Measurements from ENCODE around the gene GDF10.

The GDF10 gene

DNA sequence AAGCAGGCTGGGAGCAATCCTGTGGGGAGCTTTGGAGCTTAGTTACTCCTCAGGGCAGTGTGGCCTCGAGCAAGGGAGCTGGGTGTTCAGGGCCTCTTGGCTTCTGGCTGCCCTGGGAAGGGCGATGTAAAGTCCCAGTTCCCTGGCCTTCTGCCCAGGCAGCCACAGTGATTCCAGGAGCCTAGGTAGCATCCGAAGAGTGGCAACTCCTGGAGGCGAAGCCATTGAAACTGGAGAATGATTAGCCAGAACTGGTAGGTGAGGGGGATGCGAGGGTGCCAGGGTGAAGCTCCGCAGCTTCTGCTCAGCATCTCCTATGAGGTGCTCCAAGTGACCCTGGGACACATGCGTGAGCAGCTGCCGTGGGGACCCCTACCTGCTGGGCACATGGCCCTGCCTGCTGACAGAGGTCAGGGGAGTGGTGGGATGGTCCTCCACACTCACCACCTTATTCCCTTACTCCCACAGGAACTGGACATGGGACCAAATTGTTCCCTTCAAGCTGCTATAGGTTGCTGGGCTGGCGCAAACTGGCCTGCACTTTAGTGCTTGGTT lies 14.5 kb downstream of the GDF10 start:
- DNase-seq (ENCODE audit: low spot score), result no peak

- DNase-seq (ENCODE audit: low spot score), result no peak
These were observed 15.4 kb downstream of the GDF10 start for GRCh38 chr10:47315421-47315820.

- DNase-seq (ENCODE audit: low spot score), result no peak
These were observed 16.1 kb downstream of the GDF10 start for GRCh38 chr10:47316131-47316530.

GRCh38 chr10:47317251-47317650 lies 17.3 kb downstream of the GDF10 start:
- no peak for DNase-seq (ENCODE audit: low spot score)

- DNase-seq (ENCODE audit: low spot score), result no peak
These were observed 18.7 kb downstream of the GDF10 start for GRCh38 chr10:47318706-47319105.

- DNase-seq (ENCODE audit: low spot score), result no peak
These were observed 19.8 kb downstream of the GDF10 start for GRCh38 chr10:47319784-47320183.

DNA sequence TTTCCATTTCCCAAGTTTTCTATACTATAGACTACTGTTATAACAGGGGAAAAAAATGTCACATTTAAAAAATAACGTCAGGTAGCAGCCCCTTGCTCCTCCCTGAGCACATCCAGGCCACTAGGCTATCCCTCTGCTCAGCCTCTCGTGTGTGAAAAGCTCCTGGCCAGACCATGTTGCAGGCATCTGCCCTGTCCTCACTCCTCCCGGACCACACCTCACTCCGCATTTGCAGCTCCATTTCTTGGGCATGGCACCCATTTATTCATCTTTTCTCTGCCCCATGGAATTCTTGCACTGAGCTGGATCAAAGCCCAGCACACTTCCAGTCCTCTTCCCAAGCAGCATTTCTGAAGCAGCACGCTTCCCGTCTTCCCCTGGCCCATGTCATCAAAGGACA lies 20.8 kb downstream of the GDF10 start:
- DNase-seq (ENCODE audit: low spot score), result no peak

DNA sequence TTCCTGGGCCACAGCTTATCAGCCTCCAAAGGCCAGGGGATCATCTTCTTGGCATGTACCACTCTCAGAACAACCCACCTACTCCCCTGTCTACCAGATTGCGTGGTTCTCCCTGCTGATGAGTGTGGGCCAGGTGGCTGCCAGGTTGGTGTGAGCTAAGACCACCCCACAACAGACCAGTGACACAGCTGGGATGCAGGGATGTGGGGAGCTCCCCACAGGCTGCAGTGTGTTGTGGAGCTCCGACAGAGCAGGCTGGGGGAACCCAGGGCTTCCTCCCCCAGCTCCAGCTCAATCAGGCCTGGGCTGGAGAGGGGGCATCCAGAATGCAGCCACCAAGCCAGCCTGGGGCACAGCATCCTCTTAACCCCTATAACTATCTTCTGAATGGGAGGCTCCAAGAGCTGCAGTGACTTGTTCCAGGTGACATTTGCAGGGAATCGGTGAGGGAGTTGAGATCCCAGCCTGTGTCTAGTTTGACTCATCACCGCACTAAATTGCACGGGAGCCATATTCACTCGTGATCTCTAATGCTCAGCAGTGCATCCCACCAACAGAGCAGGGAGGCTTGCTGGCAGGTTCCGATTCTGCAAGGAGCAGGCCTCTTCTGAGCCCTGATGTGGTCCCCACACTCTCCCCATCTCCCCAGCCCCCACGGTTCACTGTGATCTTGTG lies 21.7 kb downstream of the GDF10 start:
- DNase-seq (ENCODE audit: low spot score), result no peak

DNA sequence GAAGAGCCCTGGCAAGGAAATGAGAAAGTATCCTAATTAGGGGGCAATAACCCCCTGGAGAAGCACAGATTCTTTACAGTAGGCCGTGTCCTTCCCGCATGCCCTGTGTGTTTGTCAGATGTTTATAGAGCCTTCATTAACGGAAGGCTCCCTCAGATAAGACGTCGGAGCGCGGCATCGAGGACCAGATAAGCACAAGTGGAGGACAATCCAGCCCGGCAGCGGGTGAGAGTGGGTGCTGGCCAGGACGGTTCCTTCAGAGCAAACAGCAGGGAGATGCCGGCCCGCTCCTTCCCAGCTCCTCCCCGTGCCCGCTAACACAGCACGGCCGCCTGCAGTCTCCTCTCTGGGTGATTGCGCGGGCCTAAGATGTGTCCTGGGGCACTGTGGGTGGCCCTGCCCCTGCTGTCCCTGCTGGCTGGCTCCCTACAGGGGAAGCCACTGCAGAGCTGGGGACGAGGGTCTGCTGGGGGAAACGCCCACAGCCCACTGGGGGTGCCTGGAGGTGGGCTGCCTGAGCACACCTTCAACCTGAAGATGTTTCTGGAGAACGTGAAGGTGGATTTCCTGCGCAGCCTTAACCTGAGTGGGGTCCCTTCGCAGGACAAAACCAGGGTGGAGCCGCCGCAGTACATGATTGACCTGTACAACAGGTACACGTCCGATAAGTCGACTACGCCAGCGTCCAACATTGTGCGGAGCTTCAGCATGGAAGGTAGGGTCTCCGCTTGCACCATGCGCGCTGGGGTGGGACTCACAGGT lies 22.5 kb downstream of the GDF10 start, which contains the start of gene GDF2:
GDF2 (plus strand) TSS at position 155 of the 762 bp plus-strand sequence; CDS start at position 370, 215 bp downstream.
- DNase-seq (ENCODE audit: low spot score), result no peak

DNA sequence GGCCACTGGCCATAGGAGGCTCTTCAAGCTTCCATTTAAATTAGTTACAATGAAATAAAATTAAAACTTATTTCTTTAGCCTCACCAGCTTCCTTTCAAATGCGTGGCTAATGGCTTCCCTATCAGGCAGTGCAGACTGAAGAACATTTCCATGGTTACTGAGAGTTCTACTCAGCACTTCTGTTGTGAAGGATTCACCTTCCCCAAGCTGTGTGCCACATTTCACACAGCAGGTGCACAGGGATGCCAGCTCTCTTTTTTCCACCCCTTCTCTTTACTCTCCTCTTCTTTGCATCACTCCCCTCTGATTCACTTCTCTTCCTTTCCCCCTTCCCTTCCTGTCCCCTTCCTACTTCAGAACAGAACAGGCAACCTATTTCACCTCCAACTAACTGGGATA lies 23.1 kb downstream of the GDF10 start:
- DNase-seq (ENCODE audit: low spot score), result no peak

- no peak for DNase-seq (ENCODE audit: low spot score)
These were observed 23.8 kb downstream of the GDF10 start for GRCh38 chr10:47323636-47324296.

GRCh38 chr10:47325303-47326291 lies 25.6 kb downstream of the GDF10 start:
- no peak for DNase-seq (ENCODE audit: low spot score)

GRCh38 chr10:47326306-47326926 lies 26.4 kb downstream of the GDF10 start:
- no peak for DNase-seq (ENCODE audit: low spot score)

- no peak for DNase-seq (ENCODE audit: low spot score)
These were observed 26.9 kb downstream of the GDF10 start for GRCh38 chr10:47326927-47327330.

DNA sequence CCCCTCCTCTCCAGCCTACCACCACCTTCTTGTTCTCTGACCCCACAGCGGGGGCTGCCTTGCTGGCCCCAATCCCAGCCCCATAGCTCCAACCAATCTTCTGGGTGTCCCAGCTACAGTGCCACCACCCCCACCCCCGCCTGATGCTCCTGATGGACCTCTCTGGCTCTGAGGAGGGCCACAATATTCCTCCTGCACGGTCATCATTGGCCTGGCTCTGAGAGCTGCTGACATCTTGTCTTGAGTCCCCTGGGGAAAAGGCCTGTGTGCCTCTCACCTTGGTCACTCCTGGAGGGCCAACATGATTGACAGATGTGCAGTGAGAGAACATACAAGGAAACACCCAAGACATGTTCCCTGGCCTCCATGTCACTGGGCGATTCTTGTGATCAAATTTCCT lies 29.9 kb downstream of the GDF10 start:
- no peak for DNase-seq (ENCODE audit: low spot score)

GRCh38 chr10:47330366-47330765 lies 30.4 kb downstream of the GDF10 start:
- no peak for DNase-seq (ENCODE audit: low spot score)

DNA sequence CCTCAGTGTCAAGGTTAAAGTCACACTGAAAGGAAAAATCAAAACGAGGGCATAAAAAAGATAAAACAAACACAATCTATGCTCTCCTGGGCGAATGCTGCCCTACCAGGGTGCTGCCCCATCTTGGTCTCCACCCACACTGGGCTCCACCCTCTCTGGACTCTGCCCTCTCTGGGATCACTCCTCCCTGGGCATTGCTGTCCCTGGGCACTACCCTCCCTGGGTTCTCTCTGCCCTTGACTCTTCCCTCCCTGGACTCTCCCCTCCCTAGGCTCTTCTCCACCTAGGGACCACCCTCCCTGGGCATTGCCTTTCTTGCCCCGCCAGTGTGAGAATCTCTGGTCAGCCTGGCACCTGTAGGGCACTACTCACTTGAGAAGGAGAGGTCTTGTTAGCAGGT lies 30.8 kb downstream of the GDF10 start:
- DNase-seq (ENCODE audit: low spot score), result no peak

GRCh38 chr10:47331491-47331890 lies 31.5 kb downstream of the GDF10 start:
- DNase-seq (ENCODE audit: low spot score), result no peak

GRCh38 chr10:47331954-47332353 lies 32.0 kb downstream of the GDF10 start:
- no peak for DNase-seq (ENCODE audit: low spot score)

- no peak for DNase-seq (ENCODE audit: low spot score)
These were observed 32.4 kb downstream of the GDF10 start for GRCh38 chr10:47332371-47332770.

- no peak for DNase-seq (ENCODE audit: low spot score)
These were observed 32.9 kb downstream of the GDF10 start for GRCh38 chr10:47332946-47333345.
